Common myeloid progenitor, CD34-positive (primary cell): ENCODE data around the gene AHDC1.
A peak's percentile ranks its signal among the peaks of the same experiment; 100 is the strongest.

Experiments
- CTCF ChIA-PET: fragments of 350-600 bp; sonication (Branson Sonifier 250); formaldehyde crosslinking; loops from one replicate; lab custom pipeline; 2021; ENCODE audit warnings: antibody characterized with exemption; lab: Charles Lee
- POLR2A ChIA-PET: fragments of 350-600 bp; sonication (Branson Sonifier 250); formaldehyde crosslinking; loops from one replicate; lab custom pipeline; 2021; ENCODE audit warnings: antibody characterized with exemption; lab: Charles Lee
- DNase-seq, 3 donors: peaks; one replicate each; pipeline versions ENCODE4 v3.0.0 to v3.0.0-alpha.2; 2013
- H3K27ac ChIP-seq, 2 experiments: 1 replicate in 1 of 2; 2 replicates in 1 of 2; pipeline ENCODE4 v1.7.0; 2013; ENCODE audit warnings: inconsistent platforms in 2 of 2, low read length in 2 of 2, mild to moderate bottlenecking in 2 of 2, low read depth in 1 of 2, moderate library complexity in 1 of 2; ENCODE audit not compliant: severe bottlenecking in 2 of 2, insufficient read depth in 1 of 2, poor library complexity in 1 of 2
- H3K27me3 ChIP-seq, 5 experiments: replicated peaks in 2 of 5; 1 replicate in 3 of 5; 2 replicates in 2 of 5; pipeline versions ENCODE4 v1.6.1 to v1.7.0; 2013; ENCODE audit warnings: low read length in 4 of 5, mild to moderate bottlenecking in 2 of 5, moderate library complexity in 2 of 5, inconsistent platforms in 1 of 5; ENCODE audit not compliant: insufficient read depth in 5 of 5, control insufficient read depth in 4 of 5
- H3K36me3 ChIP-seq, 4 experiments: 1 replicate in 2 of 4; 2 replicates in 2 of 4; pipeline versions ENCODE4 v1.6.1 to v1.7.0; 2013; ENCODE audit warnings: low read length in 3 of 4, control low read depth in 1 of 4, mild to moderate bottlenecking in 1 of 4; ENCODE audit not compliant: control insufficient read depth in 4 of 4, insufficient read depth in 4 of 4
- H3K4me1 ChIP-seq, 4 experiments: 1 replicate in 3 of 4; 2 replicates in 1 of 4; pipeline versions ENCODE4 v1.6.1 to v1.7.1; 2013; ENCODE audit warnings: low read length in 3 of 4, mild to moderate bottlenecking in 3 of 4, control low read depth in 1 of 4, inconsistent platforms in 1 of 4, moderate library complexity in 1 of 4; ENCODE audit not compliant: control insufficient read depth in 4 of 4, insufficient read depth in 4 of 4; ENCODE audit errors: control extremely low read depth in 1 of 4
- H3K4me3 ChIP-seq, 7 experiments: 1 replicate in 4 of 7; 2 replicates in 3 of 7; pipeline versions ENCODE4 v1.5.1 to v1.7.0; 2013; ENCODE audit warnings: mild to moderate bottlenecking in 7 of 7, low read length in 6 of 7, moderate library complexity in 6 of 7, inconsistent platforms in 2 of 7, low read depth in 2 of 7, control low read depth in 1 of 7; ENCODE audit not compliant: insufficient read depth in 4 of 7, control insufficient read depth in 1 of 7; ENCODE audit errors: extremely low read depth in 1 of 7
- H3K9me3 ChIP-seq, 5 experiments: 1 replicate in 4 of 5; 2 replicates in 1 of 5; pipeline versions ENCODE4 v1.6.1 to v1.7.1; 2013; ENCODE audit warnings: low read length in 4 of 5, mild to moderate bottlenecking in 2 of 5, inconsistent platforms in 1 of 5, low read depth in 1 of 5, moderate library complexity in 1 of 5; ENCODE audit not compliant: control insufficient read depth in 4 of 5, insufficient read depth in 2 of 5; ENCODE audit errors: control extremely low read depth in 1 of 5
- WGBS: methylation state at CpG from one replicate; pipeline ENCODE4 v1.1.5; 2013; ENCODE audit not compliant: insufficient coverage; 5-methylcytosine and 5-hydroxymethylcytosine counted together

AHDC1 gene

GRCh38 chr1:27499142-27499541 lies 104.8 kb downstream of the AHDC1 start:
- H3K27me3 ChIP-seq: no peaks in the 10 kb centered on the region
- CTCF ChIA-PET: interaction anchor here (0.7 to 2.4 kb wide), 3 partner anchors 9 to 83 kb away, joined by 3 to 6 read pairs (median 3); no protein-coding TSS in a partner anchor
- H3K27ac ChIP-seq: no peak overlapping the region
- POLR2A ChIA-PET: interaction anchor here (1.6 kb wide), 1 partner anchor 9 kb away, joined by 4 read pairs; the partner anchor contains the start of gene WASF2
- no peaks in the 10 kb centered on the region for H3K4me1 ChIP-seq
- no peak overlapping the region for H3K4me3 ChIP-seq
- no peaks in the 10 kb centered on the region for H3K9me3 ChIP-seq
- H3K36me3 ChIP-seq: no peaks in the 10 kb centered on the region
- DNase-seq: no peak
- 100% methylated on average over 1 of the region's 2 CpGs for WGBS

- ChIA-PET POLR2A (no interaction called here), CTCF (interaction anchor here (0.6 to 1.7 kb wide), 4 partner anchors 9 to 135 kb away, joined by 3 to 7 read pairs (median 4); no protein-coding TSS in a partner anchor)
- Histone ChIP-seq H3K4me1 (peaks cover 0 to 2% (median 0%) of the 10 kb centered on the region in 4 experiments), H3K27me3 (no peaks in the 10 kb centered on the region), H3K27ac (no peak overlapping the region), H3K4me3 (no peak overlapping the region), H3K36me3 (no peaks in the 10 kb centered on the region), H3K9me3 (no peaks in the 10 kb centered on the region)
- WGBS: 83% methylated on average over 1 of the region's 8 CpGs
- DNase-seq: no peak
These were observed 107.3 kb downstream of the AHDC1 start for GRCh38 chr1:27496604-27497155.

GRCh38 chr1:27492796-27493195 lies 111.1 kb downstream of the AHDC1 start:
- Histone ChIP-seq H3K9me3 (no peaks in the 10 kb centered on the region), H3K27ac (no peak overlapping the region), H3K36me3 (no peaks in the 10 kb centered on the region), H3K4me3 (no peak overlapping the region), H3K4me1 (peaks cover 8 to 18% (median 17%) of the 10 kb centered on the region in 4 experiments), H3K27me3 (no peaks in the 10 kb centered on the region)
- ChIA-PET CTCF (interaction anchor here (1.2 to 1.5 kb wide), 4 partner anchors 12 to 192 kb away, joined by 3 to 4 read pairs (median 4); no protein-coding TSS in a partner anchor), POLR2A (interaction anchor here (0.7 kb wide), 1 partner anchor 156 kb away, joined by 6 read pairs; no protein-coding TSS in a partner anchor)
- no peak for DNase-seq
- 100% methylated on average over 1 of the region's 3 CpGs for WGBS

- H3K9me3 ChIP-seq: no peaks in the 10 kb centered on the region
- H3K4me1 ChIP-seq: peaks cover 9 to 19% (median 18%) of the 10 kb centered on the region in 4 experiments
- WGBS: 94% methylated on average over 9 of the region's 9 CpGs
- no peak overlapping the region for H3K4me3 ChIP-seq
- no peak for DNase-seq
- no peaks in the 10 kb centered on the region for H3K27me3 ChIP-seq
- H3K27ac ChIP-seq: no peak overlapping the region
- ChIA-PET CTCF (interaction anchor here (1.1 to 1.5 kb wide), 6 partner anchors 11 to 191 kb away, joined by 3 to 4 read pairs (median 3); no protein-coding TSS in a partner anchor), POLR2A (no interaction called here)
- H3K36me3 ChIP-seq: no peaks in the 10 kb centered on the region
These were observed 111.9 kb downstream of the AHDC1 start for GRCh38 chr1:27491748-27492700.

- peak within 1 kb of the TSS; percentile 99 to 100 for H3K27ac ChIP-seq
- 0% methylated on average over 45 of the region's 50 CpGs for WGBS
- POLR2A ChIA-PET: interaction anchor here (0.5 to 1.5 kb wide), 10 partner anchors 8 to 112 kb away, joined by 3 to 5 read pairs (median 3); no protein-coding TSS in a partner anchor
- no peaks in the 10 kb centered on the region for H3K27me3 ChIP-seq
- H3K9me3 ChIP-seq: no peaks in the 10 kb centered on the region
- CTCF ChIA-PET: interaction anchor here (1.0 to 1.6 kb wide), 6 partner anchors 12 to 88 kb away, joined by 3 to 7 read pairs (median 4); no protein-coding TSS in a partner anchor
- H3K4me1 ChIP-seq: peaks cover 9 to 22% (median 18%) of the 10 kb centered on the region in 4 experiments
- H3K36me3 ChIP-seq: no peaks in the 10 kb centered on the region
- DNase-seq: peak; percentile 98 to 99 (median 99)
- peak within 1 kb of the TSS; percentile 92 to 100 (median 99) for H3K4me3 ChIP-seq
These were observed 113.8 kb downstream of the AHDC1 start, which contains the start of gene WASF2 for GRCh38 chr1:27489973-27490741. WASF2 (minus strand) TSS chr1:27490167; CDS start chr1:27428890, 61,277 bp downstream.

GRCh38 chr1:27489501-27489972 lies 114.4 kb downstream of the AHDC1 start:
- ChIA-PET POLR2A (interaction anchor here (1.0 to 1.5 kb wide), 5 partner anchors 16 to 112 kb away, joined by 3 to 5 read pairs (median 3); no protein-coding TSS in a partner anchor), CTCF (interaction anchor here (1.0 to 1.6 kb wide), 7 partner anchors 13 to 87 kb away, joined by 3 to 7 read pairs (median 3); no protein-coding TSS in a partner anchor)
- Histone ChIP-seq H3K27ac (peak overlapping the region; percentile 99 to 100), H3K4me3 (peak overlapping the region; percentile 92 to 100 (median 99)), H3K9me3 (no peaks in the 10 kb centered on the region), H3K4me1 (peaks cover 9 to 22% (median 18%) of the 10 kb centered on the region in 4 experiments), H3K36me3 (no peaks in the 10 kb centered on the region), H3K27me3 (no peaks in the 10 kb centered on the region)
- WGBS: 0% methylated on average over 24 of the region's 26 CpGs
- peak; percentile 38 to 75 (median 58) for DNase-seq
